GM13977 (cell line): Measurements from ENCODE around the gene TSPYL6.
"Not testable (repeated sequence)": the region's sequence is repeated elsewhere in the genome, so short reads cannot be mapped to it uniquely, and the experiment has no call there.

Experiments
- DNase-seq: peaks from one replicate; pipeline ENCODE4 v3.0.0; 2012; ENCODE audit warnings: low spot score
- CTCF ChIP-seq: IDR thresholded peaks from 2 replicates; pipeline ENCODE4 v1.5.1; 2012; ENCODE audit warnings: mild to moderate bottlenecking, control low read depth; ENCODE audit not compliant: insufficient read depth; ENCODE audit errors: extremely low read depth, missing control alignments
- in situ Hi-C: fragments of 300-500 bp; cut with MboI; formaldehyde crosslinking; loops from one replicate; pipeline ENCODE4 v1.12.0; 2022; ENCODE audit warnings: low sequenced_read_pairs, low pct_unique_long_range_greater_than_20kb, mixed read lengths, inconsistent platforms; ENCODE audit not compliant: unreplicated experiment

Gene TSPYL6

GRCh38 chr2:54256091-54256694 lies at the start of gene TSPYL6:
Gene TSPYL6 (minus strand): TSS chr2:54256229. CDS start chr2:54256151, 78 bp downstream.
- in situ Hi-C loops = no loop called here
- DNase-seq = no peak
- TF ChIP-seq CTCF = no peak

DNA sequence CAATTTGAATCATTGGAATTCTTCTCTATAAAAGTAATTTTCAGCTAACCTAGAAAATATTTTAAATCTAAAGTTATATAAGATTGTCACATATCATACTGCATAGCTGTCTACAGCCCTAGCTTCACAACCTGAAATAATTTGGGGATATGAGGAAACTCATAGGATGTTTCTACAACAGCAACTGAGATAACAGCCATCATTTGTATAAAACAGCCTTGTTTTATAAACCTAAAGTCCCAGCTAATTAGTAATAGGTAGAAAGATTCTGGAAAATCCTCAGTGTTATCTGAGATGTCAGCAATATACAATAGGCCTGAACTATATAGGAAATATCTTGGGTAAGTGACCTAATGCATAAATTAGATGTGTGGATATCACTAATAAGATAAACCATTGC lies 47.6 kb upstream of the TSPYL6 start:
- in situ Hi-C loops = no loop called here
- no peak for TF ChIP-seq CTCF
- DNase-seq = no peak

DNA sequence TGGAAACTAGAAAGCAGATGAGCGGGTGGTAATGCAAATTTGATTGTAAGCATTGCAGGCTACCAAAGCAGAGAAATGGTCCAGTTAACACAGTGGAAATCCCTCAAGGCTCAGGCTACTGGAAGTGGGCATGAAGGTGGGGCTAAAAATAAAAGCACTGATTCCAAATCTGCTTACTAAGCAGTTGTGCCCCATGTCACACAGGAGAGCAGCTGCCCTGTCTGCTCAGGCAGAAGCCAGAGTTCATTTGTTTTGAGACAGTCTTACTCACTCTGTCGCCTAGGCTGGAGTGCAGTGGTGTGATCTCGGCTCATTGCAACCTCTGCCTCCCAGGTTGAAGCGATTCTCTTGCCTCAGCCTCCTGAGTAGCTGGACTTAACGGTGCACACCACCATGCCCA lies 42.5 kb upstream of the TSPYL6 start:
- in situ Hi-C loops = no loop called here
- TF ChIP-seq CTCF = no peak
- DNase-seq = no peak

DNA sequence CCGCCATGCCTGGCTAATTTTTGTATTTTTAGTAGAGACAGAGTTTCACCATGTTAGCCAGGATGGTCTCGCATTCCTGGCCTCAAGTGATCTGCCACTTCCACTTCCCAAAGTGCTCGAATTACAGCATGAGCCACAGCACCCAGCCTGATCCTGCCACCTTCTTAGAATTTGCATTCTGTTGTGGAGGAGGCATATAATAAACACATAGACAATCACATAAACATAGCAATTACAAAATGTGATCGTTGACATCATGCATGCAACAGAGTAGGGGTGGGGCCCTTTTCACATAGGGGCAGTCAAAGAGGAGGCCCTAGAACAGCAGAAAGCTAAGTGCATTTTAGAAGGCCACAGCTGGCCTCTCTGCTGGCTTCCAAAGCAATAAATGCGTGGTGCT lies 39.9 kb upstream of the TSPYL6 start:
- no peak for TF ChIP-seq CTCF
- in situ Hi-C loops = no loop called here
- no peak for DNase-seq

GRCh38 chr2:54294665-54295064 lies 38.6 kb upstream of the TSPYL6 start:
- in situ Hi-C loops, DNase-seq: not testable (repeated sequence)

GRCh38 chr2:54290356-54291025 lies 34.5 kb upstream of the TSPYL6 start:
- in situ Hi-C loops = no loop called here
- no peak for DNase-seq
- no peak for TF ChIP-seq CTCF

DNA sequence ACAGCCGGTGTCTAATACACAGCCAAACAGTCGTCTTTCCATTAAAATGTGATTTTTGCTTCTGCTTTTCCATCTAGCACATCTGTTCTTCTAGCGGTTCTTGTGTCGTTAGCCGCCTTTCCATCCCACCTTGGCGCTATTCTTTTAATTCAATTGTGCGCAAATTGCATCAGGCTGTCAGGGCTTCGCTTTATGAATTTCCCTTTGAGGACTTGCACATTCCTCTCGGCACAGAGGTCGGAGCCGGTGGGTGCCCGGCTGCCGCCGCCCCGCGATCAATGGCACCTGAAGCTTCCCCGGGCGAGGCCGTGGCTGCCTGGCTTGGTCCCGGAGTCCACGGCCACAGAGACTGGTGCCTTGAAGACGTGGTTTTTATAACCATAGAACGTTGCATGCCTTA lies 33.9 kb upstream of the TSPYL6 start:
- no peak for TF ChIP-seq CTCF
- in situ Hi-C loops = no loop called here
- no peak for DNase-seq
